ENCODE results near the gene GNLY.
"Not testable (repeated sequence)": the region's sequence is repeated elsewhere in the genome, so short reads cannot be mapped to it uniquely, and the experiment has no call there.

Gene GNLY

DNA sequence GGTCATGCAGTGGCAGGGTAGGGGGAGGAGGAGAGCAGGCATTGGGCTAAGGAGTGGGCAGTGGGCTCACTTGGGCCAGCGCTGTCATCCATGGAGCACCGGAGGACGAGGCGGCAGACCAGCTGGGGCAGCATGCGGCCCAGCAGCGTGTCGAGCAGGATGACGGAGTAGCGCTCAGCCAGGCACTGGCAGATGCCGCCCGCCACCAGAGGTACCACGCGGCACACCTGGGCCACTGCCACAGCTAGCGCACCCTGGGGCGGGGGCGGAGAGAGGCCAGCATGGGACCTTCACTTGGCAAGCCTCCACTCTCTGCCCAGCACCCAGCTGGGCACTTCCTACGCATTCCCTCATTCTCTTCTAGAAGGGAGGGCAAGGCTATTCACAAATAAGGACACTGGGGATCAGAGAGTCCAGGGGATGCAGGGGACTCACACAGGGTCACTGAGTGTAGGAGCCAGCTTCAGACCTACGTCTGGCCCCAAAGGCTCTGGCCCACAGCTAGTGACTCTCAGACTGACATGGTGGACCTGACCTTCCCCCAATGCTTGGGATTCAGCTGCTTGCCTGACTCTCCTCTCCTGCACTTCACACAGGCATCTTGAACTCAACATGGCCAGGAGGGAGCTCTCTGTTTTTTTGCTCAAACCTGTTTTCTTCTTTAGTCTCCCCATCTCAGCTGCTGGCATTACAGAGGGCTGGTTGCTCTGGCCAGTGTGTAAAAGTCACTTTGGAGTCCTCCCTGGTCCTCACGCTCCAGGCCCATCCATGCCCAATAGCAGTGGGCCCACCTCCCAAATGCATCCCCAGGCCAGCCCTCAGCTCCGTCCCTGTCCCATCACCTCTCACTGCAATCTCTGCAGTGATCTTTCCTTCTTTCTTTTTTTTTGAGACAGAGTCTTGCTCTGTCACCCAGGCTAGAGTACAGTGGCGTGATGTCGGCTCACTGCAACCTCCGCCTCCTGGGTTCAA, 30.3 kb upstream of the GNLY start:
- FAIRE-seq = no peak
- DNase-seq (ENCODE audit: low spot score) = no peak

DNA sequence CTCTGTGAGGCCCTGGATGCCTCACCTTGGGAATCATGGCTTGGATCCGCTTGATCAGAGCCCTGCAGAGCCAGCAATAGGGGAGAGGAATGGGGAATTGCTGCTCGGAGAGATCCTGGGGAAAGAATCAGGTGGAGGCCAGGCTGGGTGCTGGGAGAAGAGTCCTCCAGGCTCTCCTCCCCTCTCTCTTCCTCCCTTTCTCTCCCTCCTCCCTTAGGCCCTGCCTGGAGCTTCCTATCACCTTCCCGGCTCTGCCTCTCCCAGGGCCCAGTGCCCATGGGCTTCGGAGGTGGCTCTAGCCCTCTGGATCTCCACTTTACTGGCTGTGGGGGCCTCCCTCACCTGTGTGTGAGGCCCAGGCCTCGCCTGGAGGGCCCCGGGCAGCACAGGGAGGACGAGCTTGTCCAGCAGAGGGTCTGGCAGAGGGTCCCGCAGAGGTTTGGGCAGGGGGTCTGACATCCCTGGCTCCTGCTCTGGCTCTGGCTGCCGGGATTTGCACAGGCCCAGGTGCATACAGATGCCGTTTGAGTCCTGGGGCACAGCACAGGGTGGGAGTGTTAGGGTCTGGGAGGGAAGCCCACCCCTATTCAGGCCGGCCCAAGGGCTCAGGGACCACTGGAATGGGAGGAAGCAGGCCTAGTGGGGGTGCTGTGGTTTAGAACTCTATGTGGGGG, 28.8 kb upstream of the GNLY start:
- FAIRE-seq = no peak
- DNase-seq (ENCODE audit: low spot score) = no peak

DNA sequence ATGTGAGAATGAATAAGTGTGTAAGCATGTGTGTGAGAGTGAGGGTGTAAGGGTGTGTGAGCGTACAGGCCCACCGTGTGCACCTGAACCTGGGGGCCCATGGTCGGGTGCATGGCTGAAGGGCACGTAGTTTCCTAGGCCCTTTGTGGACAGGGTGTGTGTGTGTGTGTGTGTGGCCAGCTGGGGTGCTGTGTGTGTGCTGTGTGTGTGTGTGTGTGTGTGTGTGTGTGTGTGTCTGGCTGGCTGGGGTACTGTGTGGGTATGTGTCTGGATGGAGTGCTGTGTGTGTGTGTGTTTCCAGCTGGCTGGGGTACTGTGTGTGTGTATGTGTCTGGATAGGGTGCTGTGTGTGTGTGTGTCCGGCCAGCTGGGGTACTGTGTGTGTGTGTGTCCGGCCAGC, 28.1 kb upstream of the GNLY start:
- DNase-seq (ENCODE audit: low spot score) (no peak), FAIRE-seq (no peak)

DNA sequence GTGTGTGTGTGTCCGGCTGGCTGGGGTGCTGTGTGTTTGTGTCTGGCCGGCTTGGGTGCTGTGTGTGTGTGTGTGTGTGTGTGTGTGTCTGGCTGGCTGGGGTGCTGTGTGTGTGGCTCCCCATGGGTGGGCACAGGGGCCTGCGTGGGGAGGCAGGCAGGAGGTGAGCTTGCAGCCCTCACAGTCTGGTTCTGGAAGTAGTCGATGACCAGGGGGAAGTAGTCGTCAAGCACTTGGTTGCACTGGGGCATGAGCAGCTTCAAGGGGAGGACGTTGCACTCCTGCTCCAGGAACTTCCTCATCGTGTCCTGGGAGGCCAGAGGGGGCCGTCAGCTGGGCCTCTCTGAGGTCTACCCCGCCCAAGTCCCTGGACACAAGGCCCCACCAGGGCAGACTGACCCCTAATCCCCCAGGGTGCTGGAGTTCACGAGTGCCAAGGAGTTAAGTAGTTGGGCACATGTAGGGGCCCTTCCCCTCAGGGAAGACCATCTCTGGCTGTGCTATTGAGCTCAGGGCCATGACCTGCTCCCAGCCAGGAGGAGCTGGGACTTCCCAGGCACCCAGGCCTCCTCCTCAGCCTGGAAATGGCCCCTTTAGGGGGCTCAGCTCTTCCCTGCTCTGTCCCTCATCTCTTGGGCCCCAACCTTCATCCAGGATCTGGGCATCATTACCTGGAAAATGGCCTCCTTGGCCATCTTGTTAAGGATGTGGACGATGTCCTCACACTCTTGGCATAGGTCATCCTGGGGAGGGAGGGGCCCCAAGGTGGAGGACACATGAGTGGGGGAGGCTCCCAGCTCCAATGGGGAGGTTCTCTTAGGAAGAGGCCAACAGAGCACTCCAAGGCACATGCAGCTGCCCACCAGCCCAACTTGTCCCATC, 27.5 kb upstream of the GNLY start:
- FAIRE-seq = no peak

DNA sequence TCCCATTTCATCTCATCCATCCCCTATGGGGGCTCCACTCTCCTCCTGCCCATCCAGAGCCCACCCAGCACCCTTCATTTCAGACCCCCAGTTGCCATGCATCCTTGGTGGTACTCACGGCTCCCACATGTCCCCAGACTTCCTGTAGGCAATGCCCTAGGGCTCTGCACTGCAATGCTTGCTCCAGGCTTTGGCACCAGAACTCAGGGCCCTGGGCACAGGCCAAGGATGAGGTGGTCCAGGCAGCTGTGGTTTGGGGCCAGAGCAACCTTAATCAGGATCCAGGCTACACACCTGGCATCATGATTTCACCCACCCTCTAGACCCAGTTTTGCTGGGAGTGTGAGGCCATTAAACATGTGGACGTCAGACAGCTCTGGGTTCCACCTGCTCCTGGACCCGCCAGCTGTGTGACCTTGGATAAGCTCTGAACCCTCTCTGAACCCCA, 26.6 kb upstream of the GNLY start:
- FAIRE-seq (no peak), DNase-seq (ENCODE audit: low spot score) (no peak)

More for the DNA sequence above, 27.5 kb upstream of the GNLY start:
- DNase-seq (ENCODE audit: low spot score) = no peak

DNA sequence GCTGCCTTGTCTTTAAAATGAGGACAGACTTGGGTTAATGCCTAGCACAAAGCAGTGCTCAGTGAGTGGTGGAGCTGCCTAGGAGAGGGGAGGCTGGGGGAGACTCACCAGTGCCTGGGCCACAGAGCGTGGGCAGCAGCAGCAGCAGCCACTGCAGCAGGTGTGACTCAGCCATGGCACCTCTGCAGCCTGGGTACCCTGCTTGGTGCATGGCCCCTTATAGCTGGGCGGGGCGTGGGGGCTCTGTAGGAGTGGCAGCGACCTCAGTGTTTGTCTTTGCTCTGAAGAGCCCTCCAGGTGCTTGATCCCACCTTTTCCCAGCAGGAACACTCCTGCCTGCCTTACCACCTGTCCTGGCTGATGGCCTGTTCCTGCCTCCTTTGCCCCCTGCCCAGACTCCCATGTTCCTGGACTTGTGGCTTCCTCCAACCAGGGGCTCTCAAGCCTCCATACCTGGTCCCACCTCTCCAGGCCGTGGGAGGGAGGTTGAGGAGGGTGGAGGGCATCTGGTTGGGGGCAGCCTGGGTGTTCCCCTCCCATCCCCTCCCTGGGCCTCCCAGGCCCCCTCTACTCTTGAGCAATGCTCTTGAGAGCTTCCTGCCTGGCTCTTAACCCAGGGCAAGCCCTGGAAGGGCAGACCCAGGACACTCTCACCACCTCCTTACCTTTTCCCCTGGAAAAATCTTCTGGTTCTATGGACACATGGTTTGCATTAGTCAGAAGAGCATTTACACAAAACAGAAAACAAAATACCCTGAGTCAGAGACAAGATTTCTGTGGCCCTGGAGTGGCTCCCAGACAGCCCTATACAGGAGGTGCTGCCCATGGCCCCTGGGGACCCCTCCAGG, 25.9 kb upstream of the GNLY start, which contains the start of gene SFTPB:
Gene SFTPB (minus strand): TSS at position 191 of the 848 bp plus-strand sequence. CDS start 16 bp downstream, at position 175.
- DNase-seq (ENCODE audit: low spot score) = no peak
- FAIRE-seq = no peak

DNA sequence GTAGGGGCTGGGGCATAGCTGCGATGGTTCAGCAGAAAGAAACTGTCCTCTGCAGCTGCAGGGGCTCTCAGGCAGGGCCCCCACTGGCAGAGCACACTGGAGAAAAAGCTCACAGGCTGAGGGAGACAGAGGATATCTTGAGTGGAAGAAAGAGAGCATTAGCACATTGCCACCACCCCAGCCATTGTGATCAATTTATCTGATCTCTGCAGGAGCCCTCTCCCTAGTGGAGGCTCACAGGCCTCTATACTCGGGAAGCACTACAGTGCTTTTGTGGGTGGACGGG, 25.4 kb upstream of the GNLY start:
- no peak for DNase-seq (ENCODE audit: low spot score)
- FAIRE-seq = no peak

DNA sequence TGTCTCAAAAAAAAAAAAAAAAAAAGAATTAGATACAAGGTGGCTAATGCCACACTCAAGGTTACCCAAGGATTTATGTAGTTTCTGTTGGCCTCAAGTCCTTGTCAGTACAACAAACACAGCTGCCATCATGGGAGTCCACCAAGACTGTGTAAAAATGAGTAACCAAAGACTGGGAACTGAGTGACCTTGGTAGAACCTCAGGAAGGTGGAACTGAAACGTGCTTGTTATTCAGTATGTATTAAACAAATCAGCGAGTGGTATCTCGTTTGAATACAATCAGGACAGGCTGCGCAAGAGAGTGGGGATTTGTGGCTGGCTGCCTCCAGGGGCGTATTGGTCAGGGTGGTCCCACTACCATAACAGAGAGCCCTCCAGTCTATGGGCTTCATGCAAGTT, 24.6 kb upstream of the GNLY start:
- FAIRE-seq (no peak), DNase-seq (ENCODE audit: low spot score) (no peak)

DNA sequence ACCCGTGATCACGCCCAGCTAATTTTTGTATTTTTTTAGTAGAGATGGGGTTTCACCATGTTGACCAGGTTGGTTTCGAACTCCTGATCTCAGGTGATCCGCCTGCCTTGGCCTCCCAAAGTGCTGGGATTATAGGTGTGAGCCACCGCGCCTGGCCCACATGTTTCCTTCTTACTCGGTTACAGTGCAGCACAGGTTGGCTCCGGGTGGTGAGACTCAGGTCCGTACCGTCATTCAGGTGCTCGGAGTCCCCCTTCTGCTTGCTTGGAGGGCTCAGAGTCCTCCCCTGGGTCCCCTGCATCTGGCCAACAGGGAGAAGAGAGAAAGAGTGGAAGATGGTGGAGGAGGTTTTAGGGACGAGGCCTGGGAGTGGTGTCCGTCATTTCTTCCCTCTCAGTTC, 23.7 kb upstream of the GNLY start:
- not testable (repeated sequence) for DNase-seq (ENCODE audit: low spot score); FAIRE-seq

DNA sequence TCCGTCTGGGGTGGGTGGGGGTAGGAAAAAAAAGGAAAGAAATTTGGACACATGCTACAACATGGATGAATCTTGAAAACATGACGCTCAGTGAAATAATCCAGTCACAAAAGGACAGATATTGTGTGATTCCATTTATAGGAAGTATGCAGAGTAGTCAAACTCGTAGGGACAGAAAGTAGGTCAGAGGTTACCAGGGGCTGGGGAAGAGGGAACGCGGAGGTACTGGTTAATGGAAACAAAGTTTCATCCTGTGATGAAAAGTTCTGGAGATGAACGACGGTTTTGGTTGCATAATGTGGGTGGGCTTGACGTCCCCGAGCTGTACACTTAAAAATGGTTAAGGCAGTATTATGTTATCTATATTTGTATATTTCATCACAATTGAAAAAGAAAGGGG, 21.7 kb upstream of the GNLY start:
- DNase-seq (ENCODE audit: low spot score) (no peak), FAIRE-seq (no peak)

DNA sequence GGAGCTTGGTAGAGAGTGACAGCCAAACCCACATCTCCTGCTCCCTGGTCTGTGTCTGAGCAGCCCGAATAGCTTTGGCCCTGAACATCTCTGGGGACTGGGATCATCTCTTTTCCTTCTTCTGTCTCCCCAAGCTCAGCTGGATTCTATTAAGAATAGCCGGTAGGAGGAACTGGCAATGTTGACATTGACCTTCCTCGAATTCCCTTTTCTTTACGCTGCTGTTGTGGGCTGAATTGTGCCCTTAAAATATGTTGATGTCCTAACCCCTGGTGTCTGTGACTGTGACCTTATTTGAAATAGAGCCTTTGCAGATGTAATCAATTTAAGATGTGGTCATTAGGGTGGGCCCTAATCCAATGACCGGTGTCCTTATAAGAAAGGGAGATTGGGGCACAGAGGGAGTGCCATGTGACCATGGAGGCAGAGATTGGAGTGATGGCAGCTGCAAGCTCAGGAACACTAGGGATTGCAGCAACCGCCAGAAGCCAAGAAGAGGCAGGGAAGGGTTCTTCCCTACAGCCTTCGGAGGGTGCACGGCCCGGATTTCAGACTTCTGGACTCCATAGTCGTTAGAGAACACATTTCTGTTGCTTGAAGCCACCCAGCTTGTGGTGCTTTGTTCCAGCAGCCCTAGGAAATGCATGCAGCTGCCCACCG, 20.3 kb upstream of the GNLY start:
- FAIRE-seq (no peak), DNase-seq (ENCODE audit: low spot score) (no peak)

DNA sequence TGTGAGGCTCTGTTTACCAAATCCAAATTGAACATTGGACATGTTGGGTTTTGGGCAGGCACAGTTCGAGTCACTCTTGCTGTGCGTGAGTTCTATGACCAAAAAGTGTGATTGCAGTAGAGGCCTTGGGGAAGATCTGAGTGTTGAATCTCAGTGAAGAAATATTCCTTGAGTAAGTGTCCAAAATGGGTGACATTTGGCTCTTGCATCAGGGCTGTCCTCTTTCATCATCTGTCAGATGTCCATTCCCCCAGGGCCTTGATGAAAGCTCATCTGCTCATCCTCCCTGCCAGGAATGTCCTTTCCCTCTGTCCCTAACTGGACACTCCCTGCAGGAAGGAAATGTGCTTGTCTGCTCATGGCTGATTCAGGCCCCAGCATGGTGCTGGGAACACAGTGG, 19.7 kb upstream of the GNLY start:
- FAIRE-seq (no peak), DNase-seq (ENCODE audit: low spot score) (no peak)

DNA sequence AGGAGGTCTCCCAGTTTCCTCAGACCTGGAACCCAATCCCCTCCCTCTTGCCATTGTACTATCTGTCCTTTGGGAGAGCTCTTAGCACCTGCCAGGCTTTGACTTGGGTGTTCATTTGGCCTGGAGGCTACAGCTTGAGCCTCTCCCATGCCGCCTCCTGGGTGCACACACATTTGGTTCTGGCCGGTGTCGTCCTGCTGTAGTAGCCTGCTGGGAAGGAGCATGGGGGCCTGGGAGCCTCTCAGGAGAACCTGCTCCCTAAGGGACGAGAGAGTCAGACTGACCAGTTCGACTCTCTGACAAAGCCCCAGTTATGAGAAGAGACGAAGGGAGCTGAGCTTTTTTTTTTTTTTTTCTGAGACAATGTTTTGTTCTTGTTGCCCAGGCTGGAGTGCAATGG, 18.7 kb upstream of the GNLY start:
- no peak for DNase-seq (ENCODE audit: low spot score)
- FAIRE-seq = no peak

DNA sequence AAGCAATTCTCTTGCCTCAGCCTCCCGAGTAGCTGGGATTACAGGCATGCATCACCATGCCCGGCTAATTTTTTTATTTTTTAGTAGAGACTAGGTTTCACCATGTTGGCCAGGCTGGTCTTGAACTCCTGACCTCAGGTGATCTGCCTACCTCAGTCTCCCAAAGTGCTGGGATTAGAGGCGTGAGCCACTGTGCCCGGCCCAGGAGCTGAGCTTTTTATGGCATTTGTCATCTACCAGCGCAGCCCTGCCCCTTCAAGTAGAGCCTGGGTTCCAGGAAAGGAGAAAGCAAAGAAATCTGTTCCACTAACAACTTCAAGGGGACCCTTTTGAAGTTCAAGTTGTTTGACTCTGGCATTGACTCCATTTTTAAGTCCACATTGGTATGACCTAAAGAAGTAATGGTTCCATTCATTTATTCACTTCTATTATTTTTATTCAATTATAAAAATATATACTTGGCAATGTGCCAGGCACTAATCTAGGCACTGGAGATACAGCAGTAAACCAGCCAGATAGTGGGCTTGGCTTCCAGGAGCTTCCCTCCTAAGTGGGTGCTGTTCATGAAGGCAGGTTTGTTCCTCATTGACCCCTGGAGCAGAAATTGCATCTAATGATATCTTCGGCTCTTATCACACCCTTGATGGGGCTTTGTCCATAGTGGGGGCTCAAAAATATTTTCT, 18.2 kb upstream of the GNLY start:
- no peak for DNase-seq (ENCODE audit: low spot score)
- no peak for FAIRE-seq

DNA sequence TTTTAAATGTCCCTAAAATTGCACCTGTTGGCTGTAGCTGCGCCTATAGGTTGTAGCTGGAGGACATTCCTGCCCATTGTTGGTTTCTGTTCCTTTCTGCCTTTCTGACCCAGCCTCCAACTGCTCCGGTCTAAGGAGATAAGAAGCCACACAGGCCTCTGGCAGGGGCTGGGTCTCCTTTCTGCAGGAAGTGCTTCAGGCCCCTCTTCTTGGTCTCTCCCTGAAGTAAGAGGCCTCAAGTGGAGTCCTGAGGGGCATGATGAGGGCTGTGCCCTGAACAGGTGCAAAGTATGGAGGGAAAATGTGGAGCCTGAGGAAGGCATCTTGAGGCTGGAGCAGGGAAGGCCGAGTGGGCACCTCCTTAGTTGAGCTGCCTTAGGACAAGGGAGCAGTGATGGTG, 15.8 kb upstream of the GNLY start:
- DNase-seq (ENCODE audit: low spot score) (no peak), FAIRE-seq (no peak)

DNA sequence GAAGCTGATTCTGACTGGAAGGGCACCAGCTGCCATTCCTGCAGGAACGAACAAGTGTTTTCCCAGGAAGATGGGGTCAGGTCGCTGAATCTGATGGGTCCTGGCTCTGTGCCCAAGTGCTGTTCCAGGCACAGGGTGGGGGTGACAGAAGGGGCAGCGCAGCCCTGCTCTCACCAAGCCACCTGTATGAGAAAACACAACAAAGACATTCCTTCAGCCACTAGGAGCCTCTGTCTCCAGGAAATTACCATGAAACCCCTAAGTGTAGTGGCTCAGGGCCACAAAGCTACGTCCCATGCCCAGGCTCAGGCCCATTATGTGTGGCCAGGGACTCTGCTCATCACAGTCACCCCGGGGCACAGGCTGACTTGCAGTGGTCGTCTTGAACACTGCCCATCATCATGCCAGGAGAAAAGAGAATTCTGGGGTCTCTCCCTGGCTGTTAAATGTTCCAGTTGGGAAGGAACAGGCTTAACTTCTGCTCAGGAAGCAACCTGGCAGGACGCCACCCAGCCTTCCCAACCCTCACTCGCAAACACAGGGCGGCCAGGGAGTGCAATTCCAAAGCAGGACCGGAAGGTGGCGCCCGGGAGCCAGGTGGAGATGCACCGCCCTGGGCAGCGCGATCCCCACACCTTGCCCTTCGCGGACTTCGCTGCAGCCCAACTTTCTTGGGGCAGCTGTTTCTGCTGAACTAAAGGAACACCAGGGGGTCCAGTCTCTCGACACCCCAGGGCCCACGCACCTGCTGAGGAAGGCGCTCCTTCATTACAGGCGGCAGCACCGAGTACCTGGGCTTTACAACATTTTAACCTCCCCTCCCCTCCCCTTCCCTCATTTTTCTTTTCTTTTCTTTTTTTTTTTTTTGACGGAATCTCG, 15.1 kb upstream of the GNLY start:
- DNase-seq (ENCODE audit: low spot score) = peak; percentile 55
- peak; percentile 22 for FAIRE-seq

DNA sequence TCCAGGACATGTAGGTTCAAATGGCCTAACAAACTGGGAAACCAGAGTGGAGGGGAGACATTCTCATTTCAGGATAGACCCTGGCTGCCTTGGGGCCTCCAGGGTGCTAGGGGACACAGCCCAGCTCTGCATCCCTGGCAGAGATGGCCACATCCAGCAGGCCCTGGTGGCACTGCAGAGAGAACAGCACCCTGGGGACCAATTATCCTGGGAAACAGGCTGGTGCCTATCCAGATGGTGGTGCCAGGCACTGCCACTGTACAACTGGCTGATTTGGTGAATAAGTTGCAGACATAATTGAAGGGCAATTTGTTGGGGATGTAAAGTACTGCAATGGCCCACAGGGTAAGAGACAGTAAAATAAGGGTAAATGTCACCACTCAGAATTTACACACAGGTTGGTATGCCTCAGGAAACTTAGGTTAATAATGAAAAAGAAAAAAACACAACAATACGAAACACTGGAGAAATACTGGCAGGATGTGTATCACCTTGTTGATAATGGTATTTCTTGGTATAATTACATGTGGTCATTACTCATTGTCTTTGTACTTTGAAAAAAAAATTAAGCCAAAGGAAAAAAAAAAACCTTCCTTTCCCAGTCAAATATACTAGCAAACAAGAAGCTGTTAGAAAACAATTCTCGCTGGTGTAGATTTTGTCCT, 13.3 kb upstream of the GNLY start:
- FAIRE-seq (peak; percentile 48), DNase-seq (ENCODE audit: low spot score) (no peak)

DNA sequence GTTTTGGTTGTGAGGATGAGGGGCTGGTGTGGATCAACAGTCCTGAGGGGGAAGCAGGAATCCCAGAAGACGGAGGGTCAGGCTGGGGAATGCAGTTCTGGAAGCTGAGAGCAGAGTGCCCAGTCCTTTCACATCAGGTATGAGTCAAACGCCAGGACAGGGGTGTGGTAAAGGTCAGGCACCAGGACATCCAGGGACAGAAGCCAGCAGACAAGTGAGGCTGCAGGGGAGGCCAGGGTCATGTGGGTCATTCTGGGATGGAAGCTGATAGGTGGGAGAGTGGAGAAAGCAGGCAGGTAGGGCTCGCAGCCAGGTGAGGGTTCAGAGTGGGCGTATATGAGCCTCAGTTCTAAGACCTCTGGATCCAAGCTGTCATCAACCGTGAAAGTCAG, 12.8 kb upstream of the GNLY start:
- FAIRE-seq = no peak

More for the DNA sequence above, 12.8 kb upstream of the GNLY start:
- peak; percentile 52 for DNase-seq (ENCODE audit: low spot score)
